ENCODE results near the gene HSD17B14.
A peak's percentile ranks its signal among the peaks of the same experiment; 100 is the strongest.
"Not testable (repeated sequence)": the region's sequence is repeated elsewhere in the genome, so short reads cannot be mapped to it uniquely, and the experiment has no call there.

HSD17B14 gene

DNA sequence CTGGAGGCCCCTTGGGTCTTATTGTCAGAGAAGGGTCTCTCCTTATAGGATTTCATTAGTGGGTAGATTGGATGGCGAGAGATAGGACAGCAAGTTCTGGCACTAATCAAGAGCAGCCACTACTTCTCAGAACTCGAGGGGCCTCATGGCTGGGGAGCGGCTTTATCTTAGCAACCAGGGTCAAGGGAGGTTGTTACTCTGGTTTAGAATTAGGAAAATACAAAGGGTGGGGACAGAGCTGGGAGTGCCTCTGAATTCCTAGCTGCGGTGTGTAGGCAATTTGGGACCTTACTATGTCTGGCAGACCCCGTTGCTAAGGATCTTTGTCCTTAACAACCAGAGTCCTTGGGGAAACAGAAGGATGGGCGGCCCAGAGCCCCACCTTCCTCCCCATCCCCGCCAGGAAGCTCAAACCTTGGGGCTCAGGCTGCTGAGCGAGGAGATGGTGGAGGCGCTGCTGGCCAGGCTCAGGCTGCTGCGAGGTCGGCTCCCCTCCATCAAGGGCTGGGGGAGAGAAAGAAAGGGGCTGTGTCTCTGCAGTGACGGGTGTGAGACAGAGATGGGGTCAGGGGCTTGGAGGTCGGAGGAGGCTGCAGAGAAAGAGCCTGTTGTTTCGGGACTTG is 30.9 kb upstream of the HSD17B14 start:
- DNase-seq (ENCODE audit: low read depth in 2 of 2) = no peak

DNA sequence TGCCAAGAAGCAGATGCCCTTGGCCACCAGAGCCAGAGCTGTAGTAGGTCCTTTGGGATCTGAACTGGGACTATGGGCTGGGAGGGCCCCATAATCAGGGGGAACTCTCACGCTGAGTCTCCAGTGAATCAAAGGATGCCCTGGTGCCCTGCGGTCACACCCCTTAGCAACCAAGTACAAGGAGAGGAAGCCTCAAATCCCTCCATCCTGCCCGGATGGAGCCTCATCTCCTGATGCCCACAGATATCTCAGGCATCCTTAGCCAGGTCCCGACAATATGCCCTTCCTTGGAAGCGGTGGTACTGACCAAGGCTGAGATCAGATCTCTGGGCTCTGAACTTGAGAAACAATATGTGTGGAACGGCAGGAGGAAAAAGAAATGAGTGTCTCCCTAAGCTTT is 30.4 kb upstream of the HSD17B14 start:
- DNase-seq (ENCODE audit: low read depth in 2 of 2) = no peak

DNA sequence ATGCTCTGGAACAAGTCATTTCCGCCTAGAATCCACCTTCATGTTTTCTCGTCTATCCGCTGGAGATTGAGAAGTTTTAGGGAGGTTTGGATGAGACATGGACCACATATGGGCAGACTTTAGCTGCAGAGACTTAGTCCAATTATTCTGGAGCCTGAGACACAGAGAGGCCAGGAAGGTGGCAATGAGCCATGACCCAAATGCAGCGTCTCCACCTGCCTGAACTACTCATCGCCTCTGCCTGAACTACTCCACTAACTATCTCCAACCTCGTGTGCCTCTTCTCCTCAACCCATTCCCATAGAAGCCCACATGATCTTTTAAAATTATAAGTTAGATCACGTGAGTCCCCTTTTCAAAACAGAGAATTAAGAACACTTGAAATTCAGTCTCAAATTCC is 26.5 kb upstream of the HSD17B14 start:
- no peak for DNase-seq (ENCODE audit: low read depth in 2 of 2)

DNA sequence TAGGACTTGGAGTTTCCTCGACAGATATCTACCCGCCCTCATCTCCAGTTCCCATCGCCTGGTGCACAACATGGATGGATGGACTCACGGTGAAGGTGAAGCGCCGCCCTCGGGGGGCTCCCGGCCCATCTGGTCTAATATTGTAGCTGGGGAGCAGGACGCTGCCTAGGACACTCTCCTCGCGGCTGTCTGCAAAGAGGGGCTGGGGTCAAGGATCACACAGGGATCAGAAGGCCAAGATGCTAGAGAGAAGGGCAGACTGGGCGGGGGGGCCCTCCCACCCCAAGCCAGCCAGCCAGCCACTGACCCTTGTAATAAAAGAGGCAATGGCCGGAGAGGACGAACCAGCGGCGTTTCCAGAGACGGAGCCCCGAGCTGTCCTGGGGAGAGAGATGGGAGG is 25.0 kb upstream of the HSD17B14 start:
- DNase-seq (ENCODE audit: low read depth in 2 of 2) = no peak

DNA sequence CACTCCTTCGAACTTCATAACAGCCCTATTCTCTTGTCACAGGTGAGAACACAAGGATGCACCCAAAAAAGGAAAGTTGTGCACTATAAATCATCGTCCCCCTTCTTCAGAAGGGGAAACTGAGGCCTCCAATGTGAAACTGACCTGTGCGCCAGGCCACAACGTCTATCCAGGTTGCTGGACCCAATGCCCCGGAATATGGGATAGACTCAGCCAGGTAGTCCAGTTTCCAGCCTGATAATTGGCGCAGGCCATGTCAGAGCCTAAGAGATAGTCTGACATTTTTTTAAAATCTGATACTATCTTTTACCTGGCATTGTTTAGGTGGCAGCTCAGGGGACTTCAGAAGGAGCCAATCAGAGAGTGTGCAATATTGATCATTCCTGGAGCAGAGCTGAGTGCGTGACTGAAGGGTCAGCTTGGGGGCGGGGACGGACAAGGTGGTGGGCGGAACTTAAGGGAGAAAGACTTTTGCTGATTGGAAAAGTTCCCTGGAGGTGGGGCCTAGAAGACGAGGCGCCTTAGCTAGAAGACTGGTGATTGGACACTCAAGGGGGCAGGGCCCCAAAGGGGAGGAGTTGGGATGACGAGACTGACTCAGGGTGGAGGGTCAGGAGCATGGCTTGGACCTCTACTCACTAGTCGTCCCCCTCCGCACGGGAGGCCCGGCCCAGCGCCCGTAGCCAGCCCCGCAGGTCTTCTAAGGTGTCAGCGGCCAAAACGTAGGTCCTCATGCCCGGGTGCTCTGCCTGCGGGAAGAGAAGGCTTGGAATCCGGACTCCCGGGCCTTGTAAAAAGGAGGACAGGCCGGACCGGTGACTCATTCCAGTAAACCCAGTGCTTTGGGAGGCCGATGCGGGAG is 23.7 kb upstream of the HSD17B14 start:
- no peak for DNase-seq (ENCODE audit: low read depth in 2 of 2)

DNA sequence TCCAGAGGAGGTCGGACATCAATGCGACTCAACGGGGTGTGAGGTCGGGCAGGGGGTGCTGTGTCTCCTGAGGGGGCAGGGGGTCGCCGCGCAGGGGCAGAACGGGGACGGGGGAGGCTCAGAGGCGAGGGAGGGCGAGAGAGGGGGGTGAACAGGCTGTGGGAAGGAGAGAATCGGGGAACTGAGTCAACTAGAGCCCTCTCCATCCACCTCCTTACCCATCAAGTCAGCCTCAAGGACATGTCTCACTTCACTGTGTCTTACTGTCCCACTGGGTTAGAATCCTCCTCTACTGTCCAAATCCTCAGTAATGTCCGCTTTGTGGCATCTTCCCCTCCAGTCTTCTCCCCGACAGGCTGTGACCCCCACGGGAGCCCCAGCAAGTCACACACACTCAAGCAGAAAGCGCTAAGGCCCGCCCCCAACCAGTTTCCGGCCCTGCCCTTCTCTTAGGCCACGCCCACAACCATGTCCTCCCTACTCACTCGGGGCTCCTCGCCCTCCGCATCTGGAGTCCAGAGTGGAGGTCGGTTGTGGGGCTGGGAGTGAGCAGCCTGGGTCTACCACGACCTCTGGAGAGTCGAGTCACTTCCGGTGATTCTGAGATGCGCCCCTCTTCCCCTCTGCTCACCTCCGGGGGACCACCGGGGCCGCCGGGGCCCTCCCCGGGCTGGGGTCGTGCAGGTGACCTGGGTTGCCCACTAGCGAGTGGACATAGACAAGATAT is 22.9 kb upstream of the HSD17B14 start:
- DNase-seq (ENCODE audit: low read depth in 2 of 2) = peak in 1 of 2 experiments; percentile 81

DNA sequence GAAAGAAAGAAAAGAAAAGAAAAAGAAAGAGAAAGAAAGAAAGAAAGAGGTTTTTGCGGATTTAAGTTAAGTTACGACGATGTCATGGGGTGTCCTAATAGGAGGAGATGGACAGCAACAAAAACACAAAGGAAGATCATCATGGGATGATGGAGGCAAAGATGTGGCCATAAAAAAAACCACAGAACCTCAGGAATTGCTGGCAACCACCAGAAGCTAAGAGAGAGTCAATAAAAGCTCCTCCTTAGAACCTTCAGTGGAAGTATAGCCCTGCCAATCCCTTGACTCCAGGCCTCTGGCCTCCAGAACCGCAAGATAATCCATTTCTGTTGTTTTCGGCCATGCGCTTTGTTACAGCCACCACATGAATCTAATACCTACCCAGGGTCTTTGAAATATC is 20.6 kb upstream of the HSD17B14 start:
- no peak for DNase-seq (ENCODE audit: low read depth in 2 of 2)

DNA sequence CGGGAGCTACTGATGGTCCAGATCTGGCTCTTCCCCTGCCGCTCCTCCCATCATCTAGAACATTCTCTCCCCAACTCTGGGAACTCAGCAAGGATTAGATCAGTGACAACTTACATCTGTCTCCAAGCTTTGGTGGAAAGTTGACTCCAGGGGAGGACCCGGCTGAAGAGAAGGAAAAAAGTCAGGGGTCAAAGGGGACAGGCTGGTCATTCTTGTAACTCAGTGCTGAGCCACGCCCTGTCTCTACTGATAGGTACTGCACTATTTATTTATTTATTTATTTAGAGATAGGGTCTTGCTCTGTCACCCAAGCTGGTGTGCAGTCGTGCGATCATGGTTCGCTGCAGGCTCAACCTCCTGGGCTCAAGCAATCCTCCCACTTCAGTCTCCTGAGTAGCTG is 17.8 kb upstream of the HSD17B14 start:
- DNase-seq (ENCODE audit: low read depth in 2 of 2) = no peak

DNA sequence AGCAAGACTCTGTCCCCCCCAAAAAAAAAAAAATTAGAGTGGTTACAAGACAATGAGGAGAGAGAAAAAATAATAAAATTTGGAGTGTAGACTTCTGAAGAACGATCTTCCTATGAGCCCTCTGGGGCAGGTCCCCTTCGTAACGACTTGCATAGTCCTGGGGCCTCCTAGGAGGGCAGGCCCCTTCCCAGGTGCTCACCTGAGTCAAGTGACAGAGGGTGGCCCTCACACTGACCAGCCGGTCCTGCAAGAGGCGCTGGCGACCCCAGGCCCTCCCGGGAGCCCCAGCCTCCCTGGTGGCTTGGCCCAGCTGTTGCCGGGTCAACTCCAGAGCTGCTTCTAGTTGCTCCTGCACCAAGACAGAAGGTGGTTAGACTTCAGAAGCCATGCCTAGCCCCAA is 17.2 kb upstream of the HSD17B14 start:
- DNase-seq (ENCODE audit: low read depth in 2 of 2) = no peak

DNA sequence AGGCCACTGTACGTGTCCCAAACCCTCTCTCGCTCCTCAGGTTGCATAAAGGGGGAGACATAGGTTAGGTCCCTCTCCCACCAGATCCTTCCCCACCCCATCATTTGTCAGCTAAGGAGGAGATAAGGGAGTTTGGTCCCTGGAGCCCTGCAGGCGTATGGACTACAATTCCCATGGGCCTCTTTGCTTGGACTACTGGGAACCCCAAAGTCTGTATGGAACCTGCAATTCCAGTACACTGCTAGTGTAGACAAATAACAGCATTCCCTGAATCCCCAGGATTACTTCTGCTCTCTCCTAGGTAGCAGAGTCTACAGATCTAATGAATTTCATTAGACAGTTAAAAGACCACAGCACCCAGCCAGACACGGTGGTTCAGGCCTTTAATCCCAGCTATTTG is 16.0 kb upstream of the HSD17B14 start:
- no peak for DNase-seq (ENCODE audit: low read depth in 2 of 2)

DNA sequence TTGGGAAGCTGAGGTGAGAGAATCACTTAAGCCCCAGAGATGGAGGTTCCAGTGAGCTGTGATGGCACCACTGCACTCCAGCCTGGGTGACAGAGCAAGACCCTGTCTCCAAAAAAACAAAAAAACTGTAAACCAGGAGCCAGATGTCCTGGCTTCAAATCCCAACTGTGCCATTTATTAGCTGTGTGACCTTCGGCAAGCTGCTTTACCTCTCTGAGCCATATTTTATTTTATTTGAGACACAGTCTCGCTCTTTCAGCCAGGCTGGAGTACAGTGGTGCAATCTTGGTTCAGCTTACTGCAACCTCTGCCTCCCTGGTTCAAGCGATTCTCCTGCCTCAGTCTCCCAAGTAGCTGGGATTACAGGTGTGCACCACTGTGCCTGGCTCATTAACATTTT is 10.4 kb upstream of the HSD17B14 start:
- DNase-seq (ENCODE audit: low read depth in 2 of 2) = not testable (repeated sequence)

DNA sequence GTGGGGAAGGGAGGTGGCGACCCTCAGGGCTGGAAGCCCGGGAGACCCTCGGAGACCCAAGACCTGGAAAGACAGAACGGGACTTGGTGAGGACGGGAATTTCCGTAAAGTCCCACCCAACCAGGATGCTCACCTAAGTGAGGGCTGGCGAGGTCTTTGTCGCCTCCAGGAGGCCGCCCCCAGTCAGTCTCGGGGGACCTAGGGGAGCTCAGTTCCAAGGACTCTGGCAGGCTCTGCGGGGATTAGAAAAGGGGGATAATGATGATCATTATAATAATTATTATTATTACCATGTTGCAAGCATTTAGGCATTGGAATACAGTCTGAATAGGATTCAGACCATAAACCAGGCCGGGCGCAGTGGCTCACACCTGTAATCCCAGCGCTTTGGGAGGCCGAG is 9.1 kb upstream of the HSD17B14 start:
- no peak for DNase-seq (ENCODE audit: low read depth in 2 of 2)

DNA sequence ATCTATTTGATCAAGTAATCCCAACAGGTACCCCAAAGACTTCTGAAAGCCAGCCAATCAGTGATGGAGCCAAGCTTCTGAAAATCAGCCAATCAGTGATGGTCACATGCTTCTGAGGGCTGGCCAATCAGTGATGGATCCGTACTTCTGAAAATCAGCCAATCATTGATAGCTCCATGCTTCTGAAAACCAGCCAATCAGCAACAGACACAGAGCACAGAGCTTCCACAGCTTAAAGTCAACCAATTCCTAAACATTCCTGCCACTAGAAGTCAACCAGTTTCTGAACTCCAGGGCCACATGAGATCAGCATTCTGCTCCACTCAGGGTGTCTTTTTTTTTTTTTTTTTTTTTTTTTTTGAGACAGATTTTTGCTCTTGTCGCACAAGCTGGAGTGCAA is 8.2 kb upstream of the HSD17B14 start:
- no peak for DNase-seq (ENCODE audit: low read depth in 2 of 2)

DNA sequence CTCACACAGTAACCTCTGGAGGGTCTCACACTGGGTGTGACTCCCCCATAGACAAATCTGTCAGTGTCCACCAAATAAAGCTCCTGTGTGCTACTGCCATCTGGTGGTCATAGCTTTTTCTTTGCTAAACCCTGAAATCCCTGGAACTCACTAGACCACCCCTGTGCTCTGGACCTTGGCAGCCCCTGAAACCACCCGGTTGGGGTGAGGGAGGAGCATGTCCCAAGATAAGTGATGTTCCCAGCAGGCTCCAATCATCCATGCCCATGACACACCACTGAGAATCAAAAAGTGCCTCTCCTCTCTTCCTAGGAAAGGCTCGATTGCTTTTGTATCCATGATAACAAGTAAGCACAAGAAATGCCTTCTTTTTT is 6.5 kb upstream of the HSD17B14 start:
- DNase-seq (ENCODE audit: low read depth in 2 of 2) = peak in 1 of 2 experiments; percentile 30

DNA sequence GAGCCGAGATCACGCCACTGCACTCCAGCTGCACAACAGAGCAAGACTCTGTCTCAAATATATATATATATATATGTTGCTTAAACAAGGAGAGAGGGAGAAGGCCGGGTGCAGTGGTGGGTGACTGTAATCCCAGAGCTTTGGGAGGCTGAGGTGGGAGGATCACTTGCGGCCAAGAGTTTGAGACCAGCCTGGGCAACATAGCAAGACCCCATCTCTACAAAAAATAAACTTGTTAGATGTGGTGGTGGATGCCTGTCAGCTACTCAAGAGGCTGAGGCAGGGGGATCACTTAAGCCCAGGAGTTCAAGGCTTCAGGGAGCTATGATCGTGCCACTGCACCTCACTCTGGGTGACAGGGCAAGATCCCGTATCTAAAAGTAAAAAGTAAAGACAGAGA is 5.3 kb upstream of the HSD17B14 start:
- DNase-seq (ENCODE audit: low read depth in 2 of 2) = no peak

DNA sequence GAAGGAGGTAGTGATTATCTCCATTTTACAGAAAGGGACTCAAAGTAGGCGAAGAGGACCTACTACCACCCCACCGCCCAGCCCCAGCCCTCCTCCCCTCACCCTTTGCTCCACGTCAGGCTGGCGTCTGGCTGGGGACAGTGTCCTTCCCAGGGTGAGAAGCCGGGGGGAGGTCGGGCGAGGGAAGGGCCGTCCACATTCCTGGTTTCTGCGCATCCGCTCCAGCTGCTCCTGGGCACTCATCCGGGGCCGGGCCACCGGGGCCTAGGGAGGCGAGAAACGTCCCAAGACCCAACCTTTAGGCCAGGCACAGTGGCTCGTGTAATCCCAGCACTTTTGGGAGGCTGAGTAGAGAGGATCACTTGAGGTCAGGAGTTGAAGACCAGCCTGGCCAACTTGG is 4.8 kb upstream of the HSD17B14 start:
- no peak for DNase-seq (ENCODE audit: low read depth in 2 of 2)

DNA sequence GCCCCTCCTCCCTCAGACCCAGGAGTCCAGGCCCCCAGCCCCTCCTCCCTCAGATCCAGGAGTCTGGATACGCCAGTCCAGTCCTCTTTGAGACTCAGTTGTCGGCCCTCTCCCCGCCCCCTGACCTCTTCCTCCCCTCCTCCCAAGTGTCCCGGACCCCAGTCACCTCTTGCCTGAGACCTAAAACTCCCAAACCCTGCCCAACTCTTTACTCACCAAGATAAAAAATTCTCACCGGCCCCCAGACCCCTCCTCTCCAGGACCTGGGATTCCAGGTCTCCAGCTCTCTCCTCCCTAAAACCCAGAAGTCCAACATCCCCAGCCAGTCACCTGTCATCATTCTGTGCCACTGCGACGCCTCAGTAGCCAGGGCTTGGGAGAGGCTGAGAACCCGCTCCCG is 1.4 kb upstream of the HSD17B14 start:
- no peak for DNase-seq (ENCODE audit: low read depth in 2 of 2)

DNA sequence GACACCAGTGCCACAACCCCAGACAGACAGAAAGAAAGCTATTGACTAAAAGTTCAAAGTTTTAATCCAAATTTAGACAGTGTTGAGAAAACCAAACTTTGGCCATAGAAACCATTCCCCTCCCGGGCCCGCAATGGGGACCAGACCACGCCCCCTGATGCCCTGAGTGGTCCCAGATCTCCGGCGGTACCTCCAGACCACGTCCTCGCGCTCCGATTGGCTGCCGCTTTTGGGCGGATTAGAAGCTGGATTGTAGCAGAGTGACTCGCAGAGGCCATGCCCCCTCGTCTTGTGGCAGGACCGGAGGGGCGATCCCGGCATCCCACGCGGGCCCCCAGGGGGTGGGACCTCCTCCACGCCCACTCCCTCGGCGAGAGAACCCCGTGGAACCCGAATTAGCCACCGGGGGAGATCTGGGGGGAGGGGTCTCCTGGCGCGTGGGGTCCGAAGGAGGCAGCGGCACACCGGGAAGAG is 797 bp upstream of the HSD17B14 start:
- DNase-seq (ENCODE audit: low read depth in 2 of 2) = peak; percentile 56 to 69

DNA sequence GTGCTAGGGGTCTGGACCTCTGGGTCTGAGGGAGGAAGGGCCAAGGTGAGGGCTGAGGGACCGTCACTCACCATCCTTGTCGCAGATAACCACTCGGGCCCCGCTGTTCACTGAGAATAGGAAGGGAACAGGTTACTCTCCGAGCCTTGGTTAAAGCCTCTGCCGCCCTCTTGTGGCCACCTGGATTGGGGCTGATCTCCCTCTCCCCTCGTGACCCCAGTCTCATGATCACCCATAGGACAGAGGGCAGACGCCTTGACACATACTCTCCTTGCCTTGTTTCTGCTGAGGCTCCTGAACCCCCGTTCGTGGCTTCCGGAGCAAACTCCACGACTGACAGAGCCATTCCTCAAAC is 580 bp downstream of the HSD17B14 start:
- peak; percentile 74 to 96 for DNase-seq (ENCODE audit: low read depth in 2 of 2)

DNA sequence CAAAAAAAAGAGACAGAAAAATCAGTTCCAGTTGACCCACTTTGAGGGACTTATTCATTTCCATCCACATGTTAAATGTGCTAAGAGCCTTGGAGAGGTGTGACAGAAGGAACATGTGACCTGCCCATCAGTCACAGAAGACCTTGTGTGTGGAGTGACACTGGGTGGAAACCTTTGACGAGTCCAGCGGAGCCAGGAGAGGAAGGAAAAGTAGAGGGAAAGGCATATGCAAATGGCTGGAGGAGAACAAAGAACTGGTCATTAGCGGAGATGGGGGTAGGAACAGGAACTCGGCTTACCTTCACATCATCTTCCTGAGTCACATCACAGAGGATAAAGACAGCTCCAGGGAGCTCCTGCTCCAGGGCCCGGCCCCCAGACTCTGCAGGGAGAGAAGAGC is 2.3 kb downstream of the HSD17B14 start:
- DNase-seq (ENCODE audit: low read depth in 2 of 2) = no peak

DNA sequence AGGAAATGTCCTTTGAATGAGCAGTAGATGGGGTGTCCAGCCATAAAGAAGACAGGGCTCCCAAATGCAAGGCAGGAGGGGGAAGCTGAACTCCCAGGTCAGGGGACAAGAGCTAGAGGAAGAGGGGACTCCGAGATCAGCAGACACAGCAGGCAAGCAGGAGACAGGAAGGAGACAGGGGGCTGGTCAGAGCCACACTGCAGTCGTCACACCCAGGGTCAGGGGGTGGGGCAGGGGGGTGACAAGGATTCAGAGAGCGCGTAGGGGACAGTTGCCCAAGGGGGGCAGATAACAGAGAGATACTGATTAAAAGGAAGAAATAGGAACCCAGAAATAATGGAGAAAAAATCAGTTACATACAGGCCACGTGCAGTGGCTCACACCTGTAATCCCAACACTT is 3.2 kb downstream of the HSD17B14 start:
- DNase-seq (ENCODE audit: low read depth in 2 of 2) = no peak

DNA sequence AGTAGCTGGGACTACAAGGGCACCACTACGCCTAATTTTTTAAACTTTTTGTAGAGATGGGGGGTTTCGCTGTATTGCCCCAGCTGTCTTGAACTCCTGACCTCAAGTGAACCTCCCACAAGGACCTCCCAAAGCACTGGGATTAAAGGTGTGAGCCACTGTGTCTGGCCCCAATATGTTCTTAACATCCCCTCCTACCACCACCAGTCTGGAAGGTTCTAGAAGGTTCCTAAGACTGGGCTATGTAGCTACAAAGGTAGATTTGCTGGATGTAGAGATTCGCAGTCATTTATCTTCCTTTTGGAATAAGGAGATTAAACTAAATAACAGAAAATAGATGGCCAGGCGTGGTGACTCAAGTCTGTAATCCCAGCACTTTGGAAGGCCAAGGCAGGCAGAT is 5.3 kb downstream of the HSD17B14 start:
- no peak for DNase-seq (ENCODE audit: low read depth in 2 of 2)

DNA sequence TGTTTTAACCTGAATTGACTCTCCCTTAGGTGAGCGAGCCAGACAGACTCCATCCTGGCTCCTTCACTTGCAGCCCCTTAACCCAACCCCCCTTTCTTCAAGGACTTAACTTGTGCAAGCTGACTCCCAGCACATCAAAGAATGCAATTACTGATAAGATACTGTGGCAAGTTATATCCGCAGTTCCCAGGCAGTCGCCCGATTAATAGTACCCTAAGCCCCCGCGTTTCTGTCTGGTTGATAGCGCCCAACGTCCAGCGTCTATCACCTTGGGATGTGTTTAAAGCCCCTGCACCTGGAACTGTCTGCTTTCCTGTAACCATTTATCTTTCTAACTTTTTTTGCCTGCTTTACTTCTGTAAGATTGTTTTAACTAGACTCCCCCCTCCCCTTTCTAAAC is 6.2 kb downstream of the HSD17B14 start:
- DNase-seq (ENCODE audit: low read depth in 2 of 2) = no peak
